ENCODE results near the gene CD22.
"Not testable (repeated sequence)": the region's sequence is repeated elsewhere in the genome, so short reads cannot be mapped to it uniquely, and the experiment has no call there.

Gene CD22

DNA sequence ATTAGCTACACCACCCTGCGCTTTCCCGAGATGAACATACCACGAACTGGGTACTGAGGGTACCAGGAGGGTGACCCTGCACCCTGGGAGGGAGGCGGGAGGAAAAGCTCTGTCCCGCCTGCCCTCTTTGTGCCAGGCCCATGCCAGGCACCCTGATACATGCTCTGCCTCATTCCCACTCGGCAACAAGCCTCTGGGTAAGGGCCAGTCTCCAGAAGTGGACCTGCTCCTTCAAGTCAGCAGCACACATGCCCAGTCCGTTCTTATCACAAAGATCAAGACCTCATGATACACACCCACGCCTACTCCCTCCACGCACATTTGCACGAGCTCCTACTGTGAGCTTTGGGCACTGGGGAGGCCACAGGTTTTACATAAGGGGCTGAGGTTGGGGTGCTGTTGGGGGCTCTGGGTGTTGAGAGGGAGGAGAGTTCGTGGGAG, 16.7 kb downstream of the CD22 start:
- no peak for DNase-seq

- DNase-seq = peak; percentile 72 to 75
Observed at GRCh38 chr19:35346193-35347052, 17.4 kb downstream of the CD22 start.

DNA sequence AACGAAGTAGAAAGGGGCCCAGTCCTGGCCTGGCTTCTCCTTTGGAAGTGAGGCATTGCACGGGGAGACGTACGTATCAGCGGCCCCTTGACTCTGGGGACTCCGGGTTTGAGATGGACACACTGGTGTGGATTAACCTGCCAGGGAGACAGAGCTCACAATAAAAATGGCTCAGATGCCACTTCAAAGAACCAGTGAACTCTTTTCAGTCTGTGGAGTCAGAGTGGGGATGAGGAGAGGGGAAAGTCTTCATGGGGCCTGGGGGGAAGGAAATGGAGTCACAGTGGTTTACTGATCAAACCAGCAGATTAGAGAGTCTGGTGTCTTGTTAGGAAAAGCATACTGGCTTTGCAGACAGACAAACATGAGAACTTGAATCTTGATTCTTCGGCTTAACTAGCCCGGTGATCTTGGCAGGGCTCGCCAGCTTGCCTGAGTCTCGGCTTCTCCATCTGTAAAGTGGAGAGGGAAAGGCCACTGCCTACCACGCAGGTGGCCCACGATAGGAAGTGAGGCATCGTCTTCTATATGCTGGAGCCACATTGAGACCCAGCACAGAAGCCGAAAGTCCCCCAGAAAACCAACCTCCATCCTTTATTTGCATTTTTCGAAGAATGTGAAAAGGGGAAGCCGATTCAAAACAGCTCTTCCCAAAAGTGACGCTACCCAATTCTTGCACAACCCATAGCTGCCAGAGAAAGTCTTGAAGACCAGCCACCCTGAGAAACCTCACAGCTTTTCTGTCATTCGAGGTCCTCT, 18.4 kb downstream of the CD22 start, which contains the start of gene FFAR1:
FFAR1 (plus strand) TSS at position 732 of the 759 bp plus-strand sequence. CDS start 3,650 bp downstream, outside the sequence.
- peak; percentile 40 to 45 for DNase-seq

DNA sequence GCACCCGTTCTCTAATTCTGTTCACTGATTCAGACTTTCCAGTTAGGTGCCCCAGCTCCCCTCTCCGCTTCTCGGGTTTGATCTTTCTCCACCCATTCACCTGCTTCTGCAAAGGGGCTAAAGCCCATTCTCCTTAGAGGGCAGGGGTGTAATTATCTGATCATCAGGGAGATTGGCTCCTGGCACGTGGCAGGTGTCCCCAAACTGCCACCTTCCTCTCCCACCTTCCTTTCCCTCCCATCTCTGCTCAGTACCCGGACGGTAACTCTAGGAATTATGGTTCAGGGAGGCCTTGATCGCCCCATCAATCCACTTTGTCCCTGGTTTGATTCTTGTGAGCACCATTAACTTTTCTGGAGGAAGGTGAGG, 18.9 kb downstream of the CD22 start:
- no peak for DNase-seq

DNA sequence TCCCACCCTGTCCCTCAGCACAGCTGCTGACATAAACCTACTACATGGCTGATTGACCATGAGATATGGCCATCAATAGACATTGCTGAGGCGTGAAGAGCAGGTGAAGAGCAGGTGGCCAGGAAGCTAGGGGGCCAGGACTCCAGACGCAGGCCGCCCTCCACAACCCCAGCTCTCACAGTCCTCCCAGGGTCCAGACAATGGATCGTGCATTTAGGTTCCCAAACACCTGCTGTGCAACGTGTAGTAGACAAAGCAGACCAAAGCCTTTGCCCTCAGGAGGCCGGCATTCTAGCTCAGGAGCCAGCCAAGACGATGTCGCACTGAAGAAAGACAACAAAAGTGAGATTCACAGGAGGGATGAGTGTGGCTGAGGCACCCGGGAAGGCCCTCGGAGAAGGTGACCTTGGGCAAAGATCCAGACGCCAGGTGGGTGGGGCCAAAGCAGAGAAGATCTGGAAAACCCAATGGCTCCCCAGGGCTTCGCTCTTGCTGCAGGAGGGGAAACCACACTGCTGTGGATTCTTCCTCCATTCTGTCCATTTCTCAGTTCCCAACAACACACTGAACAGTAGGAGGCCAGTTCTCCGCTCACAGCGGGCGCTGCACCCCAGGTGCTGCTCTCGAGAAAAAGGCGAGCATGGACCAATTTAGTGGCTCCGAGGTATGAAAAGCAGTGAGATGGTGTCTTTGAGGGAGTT, 20.1 kb downstream of the CD22 start:
- no peak for DNase-seq

DNA sequence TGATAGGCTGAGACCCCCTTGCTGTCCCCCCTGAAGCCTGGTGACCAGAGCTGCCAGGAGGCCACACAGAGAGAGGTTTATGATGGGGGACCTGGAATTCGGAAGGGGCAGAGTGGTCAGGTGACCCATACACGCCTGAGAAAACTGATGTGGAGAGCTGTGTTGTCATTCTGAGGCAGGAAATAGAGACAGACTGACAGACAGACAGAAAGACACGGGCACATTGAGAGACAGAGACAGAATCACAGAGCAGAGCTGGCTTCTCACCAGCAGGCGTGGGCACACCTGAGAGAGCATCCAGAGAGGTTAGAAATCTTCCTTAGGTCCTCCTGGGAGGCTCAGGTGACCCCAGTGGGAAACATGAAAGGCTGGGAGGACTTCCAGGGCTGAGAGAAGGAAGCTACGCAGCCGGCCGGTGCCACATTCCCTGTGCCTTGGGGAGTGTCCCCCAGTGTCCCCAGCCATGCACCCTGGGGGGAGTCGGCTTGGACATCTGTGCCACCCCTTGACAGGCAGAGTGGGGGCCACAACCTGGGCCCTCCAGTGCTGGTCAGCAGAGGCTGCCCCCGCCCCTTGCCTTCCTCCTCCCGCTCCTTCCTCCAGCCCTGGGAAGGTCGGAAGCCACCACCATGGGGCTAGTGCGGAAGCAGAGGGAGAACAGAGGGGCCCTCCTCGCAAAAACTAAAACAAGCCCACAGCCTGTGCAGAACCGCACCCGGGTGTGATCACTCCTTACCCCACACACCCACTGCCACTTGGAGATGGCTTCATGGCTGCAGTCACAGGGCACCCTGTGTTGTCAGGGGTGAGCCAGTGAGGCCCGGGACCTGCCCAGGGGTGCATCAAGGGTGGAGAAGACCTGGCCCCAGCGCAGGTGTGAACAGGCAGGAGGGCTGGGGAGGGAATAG, 20.9 kb downstream of the CD22 start:
- no peak for DNase-seq

GRCh38 chr19:35350591-35350990, 21.6 kb downstream of the CD22 start:
- no peak for DNase-seq

DNA sequence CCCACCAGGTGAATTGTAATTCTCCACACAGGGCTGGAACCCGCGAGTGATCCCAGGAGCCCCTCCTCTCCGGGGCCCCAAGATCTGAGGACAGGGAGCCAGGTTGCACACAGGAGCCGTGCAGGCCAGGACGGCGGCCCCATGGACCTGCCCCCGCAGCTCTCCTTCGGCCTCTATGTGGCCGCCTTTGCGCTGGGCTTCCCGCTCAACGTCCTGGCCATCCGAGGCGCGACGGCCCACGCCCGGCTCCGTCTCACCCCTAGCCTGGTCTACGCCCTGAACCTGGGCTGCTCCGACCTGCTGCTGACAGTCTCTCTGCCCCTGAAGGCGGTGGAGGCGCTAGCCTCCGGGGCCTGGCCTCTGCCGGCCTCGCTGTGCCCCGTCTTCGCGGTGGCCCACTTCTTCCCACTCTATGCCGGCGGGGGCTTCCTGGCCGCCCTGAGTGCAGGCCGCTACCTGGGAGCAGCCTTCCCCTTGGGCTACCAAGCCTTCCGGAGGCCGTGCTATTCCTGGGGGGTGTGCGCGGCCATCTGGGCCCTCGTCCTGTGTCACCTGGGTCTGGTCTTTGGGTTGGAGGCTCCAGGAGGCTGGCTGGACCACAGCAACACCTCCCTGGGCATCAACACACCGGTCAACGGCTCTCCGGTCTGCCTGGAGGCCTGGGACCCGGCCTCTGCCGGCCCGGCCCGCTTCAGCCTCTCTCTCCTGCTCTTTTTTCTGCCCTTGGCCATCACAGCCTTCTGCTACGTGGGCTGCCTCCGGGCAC, 22.6 kb downstream of the CD22 start:
- no peak for DNase-seq

DNA sequence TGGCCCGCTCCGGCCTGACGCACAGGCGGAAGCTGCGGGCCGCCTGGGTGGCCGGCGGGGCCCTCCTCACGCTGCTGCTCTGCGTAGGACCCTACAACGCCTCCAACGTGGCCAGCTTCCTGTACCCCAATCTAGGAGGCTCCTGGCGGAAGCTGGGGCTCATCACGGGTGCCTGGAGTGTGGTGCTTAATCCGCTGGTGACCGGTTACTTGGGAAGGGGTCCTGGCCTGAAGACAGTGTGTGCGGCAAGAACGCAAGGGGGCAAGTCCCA, 23.1 kb downstream of the CD22 start:
- DNase-seq = no peak

- DNase-seq = peak; percentile 70 to 71
Observed at GRCh38 chr19:35352448-35353304, 23.7 kb downstream of the CD22 start.

DNA sequence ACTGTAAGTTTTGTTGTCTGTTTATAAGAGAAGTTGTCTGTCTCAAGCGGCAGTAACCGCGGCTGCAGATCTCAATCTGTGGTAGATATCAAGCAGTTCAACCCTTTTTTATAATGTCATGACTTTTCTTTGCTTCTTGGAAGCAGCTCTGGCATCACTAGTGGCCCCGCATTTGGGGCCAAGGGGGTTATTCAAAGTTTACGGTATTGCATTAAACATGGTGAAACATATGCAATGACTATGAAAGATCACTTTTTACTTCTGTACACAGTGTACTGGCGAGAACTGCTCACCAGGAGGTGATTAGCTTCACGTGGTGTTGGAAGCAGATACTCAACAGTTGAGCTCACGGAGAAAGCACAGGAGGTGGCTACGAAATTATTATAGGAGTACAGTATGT, 24.6 kb downstream of the CD22 start:
- no peak for DNase-seq

DNA sequence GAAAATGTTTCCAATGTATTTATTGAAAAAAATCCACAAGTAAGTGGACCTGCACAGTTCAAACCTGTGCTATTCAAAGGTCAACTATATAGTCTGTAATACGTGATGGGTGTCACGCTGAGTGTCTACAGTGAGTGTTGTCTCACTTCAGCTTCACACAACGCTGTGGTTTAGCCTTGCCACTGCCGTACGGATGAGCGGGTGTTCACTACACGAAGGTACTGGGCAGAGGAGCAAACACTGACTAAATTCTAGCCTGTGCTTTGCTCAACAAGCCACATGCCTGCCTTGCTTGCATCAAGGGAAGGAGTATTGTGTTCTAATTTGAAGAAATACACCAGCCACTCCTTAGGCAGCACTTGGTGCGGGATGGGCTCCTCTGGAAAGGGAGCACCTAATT, 25.9 kb downstream of the CD22 start:
- DNase-seq = no peak

- no peak for DNase-seq
Observed at GRCh38 chr19:35355791-35356460, 26.9 kb downstream of the CD22 start.

DNA sequence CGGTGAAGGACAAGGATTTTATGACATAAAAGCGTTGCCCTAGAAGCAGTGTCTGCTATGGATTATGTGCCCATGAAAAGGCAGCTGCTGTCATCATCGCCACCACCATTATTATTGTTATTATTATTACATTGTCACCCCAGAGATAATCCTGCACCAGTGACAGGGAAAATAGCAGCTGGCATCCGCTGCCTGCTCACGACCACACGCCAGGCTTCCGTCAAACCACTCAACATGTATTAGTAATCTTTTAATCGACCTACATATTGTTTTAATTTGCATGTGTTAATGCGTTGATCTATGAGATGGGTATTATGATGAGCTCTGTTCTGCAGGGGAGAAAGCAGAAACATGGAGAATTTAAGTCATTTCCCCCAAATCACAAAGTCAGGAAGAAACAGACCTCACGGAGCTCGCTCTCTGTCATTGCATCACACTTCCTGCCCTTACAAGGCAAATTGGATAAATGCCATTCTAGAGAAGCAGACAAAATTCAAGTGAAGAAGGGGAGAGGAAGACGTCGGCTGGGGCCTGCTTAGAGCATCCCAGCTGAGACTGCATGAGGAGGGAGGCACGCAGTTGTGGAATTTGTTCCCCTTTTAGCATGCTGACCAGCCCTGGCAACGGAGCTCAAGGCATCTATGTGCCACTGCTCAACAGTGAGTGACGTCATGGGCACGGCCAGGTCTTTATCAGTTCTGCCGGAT, 29.0 kb downstream of the CD22 start, which contains the start of gene FFAR3:
FFAR3 (plus strand) TSS at position 594 of the 707 bp plus-strand sequence. CDS start 431 bp downstream, outside the sequence.
- DNase-seq = peak in 1 of 2 donors; percentile 20

DNA sequence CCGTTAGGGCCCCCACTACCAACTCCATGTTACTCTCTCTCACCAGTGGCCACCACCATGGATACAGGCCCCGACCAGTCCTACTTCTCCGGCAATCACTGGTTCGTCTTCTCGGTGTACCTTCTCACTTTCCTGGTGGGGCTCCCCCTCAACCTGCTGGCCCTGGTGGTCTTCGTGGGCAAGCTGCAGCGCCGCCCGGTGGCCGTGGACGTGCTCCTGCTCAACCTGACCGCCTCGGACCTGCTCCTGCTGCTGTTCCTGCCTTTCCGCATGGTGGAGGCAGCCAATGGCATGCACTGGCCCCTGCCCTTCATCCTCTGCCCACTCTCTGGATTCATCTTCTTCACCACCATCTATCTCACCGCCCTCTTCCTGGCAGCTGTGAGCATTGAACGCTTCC, 29.8 kb downstream of the CD22 start:
- not testable (repeated sequence) for DNase-seq

GRCh38 chr19:35359395-35359794, 30.4 kb downstream of the CD22 start:
- DNase-seq = not testable (repeated sequence)

DNA sequence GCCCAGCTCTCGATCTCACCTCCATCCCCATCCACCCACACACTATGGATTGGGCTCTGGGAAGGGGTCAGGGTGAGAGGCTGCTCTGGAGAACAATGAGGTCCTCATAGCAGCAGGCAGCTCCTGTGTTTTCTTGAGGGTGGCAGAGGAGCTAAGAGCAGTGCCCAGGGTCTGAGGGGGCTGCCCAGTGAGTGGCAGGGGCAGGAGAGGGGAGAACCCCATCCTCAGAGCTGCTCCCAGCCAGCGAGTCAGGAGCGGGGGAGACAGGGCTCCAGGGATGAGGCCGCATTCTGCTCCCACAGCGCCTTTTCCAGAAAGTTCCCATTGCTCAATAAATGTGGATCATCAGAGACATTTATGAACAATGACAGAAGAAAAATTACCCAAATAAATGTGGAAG, 31.1 kb downstream of the CD22 start:
- DNase-seq = not testable (repeated sequence)

DNA sequence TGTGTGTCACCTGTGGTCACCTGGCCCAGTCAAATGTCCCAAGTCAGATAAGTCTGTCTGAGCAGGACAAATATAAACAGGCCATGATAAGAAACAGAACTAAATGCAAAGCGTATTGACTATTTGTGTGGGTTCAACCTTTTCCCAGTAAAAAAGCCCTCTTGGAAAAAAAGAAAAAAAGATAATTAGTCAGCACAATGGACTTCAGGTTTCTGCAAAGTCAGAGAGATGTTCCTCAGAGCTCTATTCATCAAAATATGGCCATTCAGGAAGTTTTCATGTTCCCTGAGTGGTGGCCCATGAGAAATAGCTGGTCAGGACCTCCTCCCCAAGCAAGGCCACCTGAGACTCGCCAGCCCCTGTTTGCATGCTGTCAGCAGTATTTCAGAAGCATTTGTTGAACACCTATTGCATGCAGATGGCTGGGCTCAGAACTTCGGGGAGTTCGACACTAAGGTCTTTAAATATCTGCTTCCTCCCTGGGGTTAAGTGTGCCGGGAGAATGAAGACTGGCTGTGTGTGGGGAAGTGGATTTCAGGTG, 32.0 kb downstream of the CD22 start:
- no peak for DNase-seq

All from activated CD4-positive, alpha-beta T cell treated with anti-CD3 and anti-CD28 coated beads for 4 hours (primary cell).